Ovary (tissue), 9 donors: ENCODE results near the gene WNT9A. TPM values are rescaled to one million over a fixed set of nuclear protein-coding genes. Genes with fewer than 3 reads are reported as not detected.

Experiments used
- DNase-seq, 5 donors: peaks; one replicate each; pipeline ENCODE4 v3.0.0-alpha.2; 2019 to 2020
- H3K27ac ChIP-seq, 2 donors: fragments of 200-600 bp; one replicate each; pipeline versions ENCODE4 v1.5.1 to v1.8.0; 2019 to 2022
- H3K27me3 ChIP-seq: fragments of 200-600 bp; one replicate; pipeline ENCODE4 v1.8.0; 2022
- H3K36me3 ChIP-seq: fragments of 200-600 bp; sonication (generic); one replicate; pipeline ENCODE4 v1.5.1; 2019
- H3K4me1 ChIP-seq: one replicate; pipeline ENCODE4 v1.8.1; 2013; ENCODE audit warnings: mild to moderate bottlenecking, moderate library complexity; ENCODE audit not compliant: insufficient read depth
- H3K4me3 ChIP-seq: fragments of 200-600 bp; sonication (generic); one replicate; pipeline ENCODE4 v1.5.1; 2017
- H3K9me3 ChIP-seq, 2 donors: fragments of 200-600 bp in 1 of 2; sonication (generic) in 1 of 2; one replicate each; pipeline versions ENCODE4 v1.5.1 to v1.8.1; 2013 to 2019; ENCODE audit warnings: mild to moderate bottlenecking in 1 of 2, moderate library complexity in 1 of 2
- CTCF ChIP-seq, 3 donors: fragments of 450-650 bp in 2 of 3; fragments of 200-600 bp in 1 of 3; IDR thresholded peaks; one replicate each; pipeline versions ENCODE4 v1.5.1 to v1.8.0; 2016 to 2022; ENCODE audit warnings: antibody characterized with exemption in 3 of 3, mild to moderate bottlenecking in 1 of 3
- EP300 ChIP-seq: sonication (generic); formaldehyde crosslinking; IDR thresholded peaks from one replicate; pipeline ENCODE4 v1.6.1; 2017; ENCODE audit warnings: antibody characterized with exemption
- POLR2A ChIP-seq: fragments of 450-650 bp; IDR thresholded peaks from one replicate; pipeline ENCODE4 v1.6.1; 2017; ENCODE audit warnings: antibody characterized with exemption, mild to moderate bottlenecking, moderate library complexity
- WGBS, 3 donors: extraction: QIAGEN DNeasy Blood & Tissue Kit in 1 of 3; methylation state at CpG; one replicate each; pipeline versions ENCODE4 v1.1.5 to v1.1.7; 2013 to 2017; 5-methylcytosine and 5-hydroxymethylcytosine counted together
- intact Hi-C, 4 donors: fragments of 100-400 bp; cut with DNase I; formaldehyde crosslinking; loops; one replicate each; pipeline versions ENCODE4 v1.11.0 to v1.15.1; 2022 to 2023
- polyA plus RNA-seq, 2 donors: library from polyadenylated mRNA; stranded (reverse); fragments of 200-250 nt in 1 of 2; fragments of 350-450 nt in 1 of 2; fragmentation: Illumina TruSeq in 1 of 2; extraction: RNeasy Lipid Tissue Mini Kit (QIAGEN cat#74804) in 1 of 2; gene quantifications; one replicate each; pipeline ENCODE4 v1.2.3, GENCODE V29; 2013 to 2014
- total RNA-seq, 7 donors: library from RNA; depleted of rRNA in 2 of 7; stranded (reverse); fragments of >200 nt in 2 of 7; fragmentation: NEBNext Ultra II Directional in 3 of 7; extraction: Animal tissue kit (Norgen Biotek cat#: 25700) in 3 of 7; gene quantifications; one replicate each; pipeline versions ENCODE4 v1.1.0 to v1.2.4, GENCODE V29; 2016 to 2023
- donor health status: DM: no; HTN: no; CAD: no; lungs with moderate emphysema.
- donor health status: DM: no; HTN: no; CAD: no.
- donor health status: Bipolar disorder and iron deficiency.
- donor health status: DM: yes; HTN: yes; CAD: no.
- donor health status: DM: no; HTN: no; CAD: no.
- donor health status: DM: yes; HTN: yes; CAD: no.

WNT9A gene
- total and polyA plus RNA-seq, 9 donors = 1.1 to 15.9 (median 9.8) TPM

- TF ChIP-seq EP300 = no peak
- TF ChIP-seq POLR2A = no peak
- Histone ChIP-seq H3K4me1 (peaks cover 2% of the 10 kb centered on the region), H3K36me3 (no peaks in the 10 kb centered on the region), H3K27ac (no peak overlapping the region), H3K4me3 (no peak overlapping the region), H3K9me3 (no peaks in the 10 kb centered on the region), H3K27me3 (no peaks in the 10 kb centered on the region)
- DNase-seq = no peak
- 85 to 91% (median 85%) methylated on average over 15 to 18 of the region's 18 CpGs for WGBS, 3 donors
- intact Hi-C loops = no loop called here
Observed at GRCh38 chr1:227923353-227924167, 24.2 kb downstream of the WNT9A start.

DNA sequence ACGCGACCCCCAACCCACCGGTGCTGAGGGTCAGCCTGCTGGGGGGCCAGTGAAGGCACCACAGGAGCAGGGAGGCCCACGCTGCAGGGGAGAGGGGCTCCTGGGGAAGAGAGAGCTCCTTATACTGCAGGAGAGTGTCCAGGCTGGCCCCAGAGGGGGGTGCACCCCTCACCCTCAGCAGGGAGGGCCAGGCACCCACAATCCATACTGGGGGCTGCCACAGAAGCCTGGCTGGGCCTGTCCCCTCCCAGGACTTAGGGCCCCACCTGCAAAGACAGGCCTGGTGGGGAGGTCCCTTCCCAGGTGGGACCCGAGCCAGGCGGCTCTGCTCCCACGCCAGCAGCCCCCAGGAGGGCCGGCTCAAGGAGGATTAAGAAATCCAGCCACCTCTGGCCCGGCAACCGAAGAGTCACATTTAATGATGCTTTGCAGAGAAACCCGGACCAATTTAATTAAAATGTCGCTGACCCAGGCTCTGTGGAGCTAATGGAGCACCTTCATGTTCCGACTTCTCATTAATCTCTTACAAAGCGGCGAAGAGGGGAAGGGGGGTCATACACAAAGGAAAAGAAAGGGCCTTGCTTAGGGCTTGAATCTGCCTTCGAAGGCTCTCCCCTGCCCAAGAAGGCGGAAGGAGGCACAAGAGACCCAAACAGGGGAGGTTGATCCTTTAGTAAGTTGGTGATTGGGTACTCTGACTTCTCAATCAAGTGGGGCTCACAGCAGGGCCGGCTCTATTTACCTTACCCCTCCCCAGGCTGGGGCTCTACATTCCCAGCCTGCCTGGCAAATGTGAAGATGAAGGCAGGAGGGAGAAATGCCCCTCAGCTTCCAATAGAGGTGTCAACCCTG, 25.0 kb downstream of the WNT9A start:
- Histone ChIP-seq H3K27ac (no peak overlapping the region), H3K27me3 (no peaks in the 10 kb centered on the region), H3K36me3 (no peaks in the 10 kb centered on the region), H3K4me1 (no peaks in the 10 kb centered on the region), H3K9me3 (no peaks in the 10 kb centered on the region), H3K4me3 (no peak overlapping the region)
- 78 to 87% (median 79%) methylated on average over 18 of the region's 18 CpGs for WGBS, 3 donors
- intact Hi-C loops = no loop called here
- no peak for DNase-seq
- TF ChIP-seq CTCF (IDR thresholded peaks at IDR 0.05) (no peak), EP300 (no peak), POLR2A (no peak)

GRCh38 chr1:227921461-227922185, 26.1 kb downstream of the WNT9A start:
- no peak for TF ChIP-seq CTCF (IDR thresholded peaks at IDR 0.05)
- no peak for TF ChIP-seq POLR2A
- TF ChIP-seq EP300 = no peak
- no peak overlapping the region for H3K4me3 ChIP-seq
- no peaks in the 10 kb centered on the region for H3K9me3 ChIP-seq
- intact Hi-C loops = no loop called here
- H3K4me1 ChIP-seq = no peaks in the 10 kb centered on the region
- H3K27ac ChIP-seq = no peak overlapping the region
- DNase-seq = no peak
- WGBS, 3 donors = 93 to 96% (median 95%) methylated on average over 33 to 35 of the region's 35 CpGs
- H3K27me3 ChIP-seq = no peaks in the 10 kb centered on the region
- H3K36me3 ChIP-seq = no peaks in the 10 kb centered on the region

GRCh38 chr1:227920896-227921295, 26.8 kb downstream of the WNT9A start:
- TF ChIP-seq CTCF (IDR thresholded peaks at IDR 0.05) = no peak
- no peak for TF ChIP-seq POLR2A
- no peak for TF ChIP-seq EP300
- intact Hi-C loops = no loop called here

More at GRCh38 chr1:227920896-227921295, 26.8 kb downstream of the WNT9A start:
- Histone ChIP-seq H3K4me1 (no peaks in the 10 kb centered on the region), H3K4me3 (no peak overlapping the region), H3K27ac (no peak overlapping the region), H3K27me3 (no peaks in the 10 kb centered on the region), H3K9me3 (no peaks in the 10 kb centered on the region), H3K36me3 (no peaks in the 10 kb centered on the region)
- no peak for DNase-seq
- 89 to 95% (median 95%) methylated on average over 8 of the region's 8 CpGs for WGBS, 3 donors
